Upper lobe of left lung (tissue), 6 donors: ENCODE results near the gene RAPGEFL1. TPM values are rescaled to one million over a fixed set of nuclear protein-coding genes. Genes with fewer than 3 reads are reported as not detected.

Experiments
- ATAC-seq, 2 donors: fragments of 200-7000 bp; cut with Tn5 transposase; one replicate each; pipeline ENCODE4 v1.9.1; 2022; ENCODE audit warnings: mild to moderate bottlenecking in 2 of 2, moderate library complexity in 2 of 2; ENCODE audit not compliant: low FRiP score in 2 of 2
- DNase-seq, 2 donors: peaks; one replicate each; pipeline ENCODE4 v3.0.0-alpha.2; 2019 to 2020
- H3K27ac ChIP-seq, 4 donors: fragments of 200-600 bp; sonication (generic); one replicate each; pipeline ENCODE4 v1.5.1; 2016 to 2019
- H3K27me3 ChIP-seq, 4 donors: fragments of 200-600 bp; sonication (generic); one replicate each; pipeline ENCODE4 v1.5.1; 2017 to 2019
- H3K36me3 ChIP-seq, 4 donors: fragments of 200-600 bp; sonication (generic); one replicate each; pipeline ENCODE4 v1.5.1; 2016 to 2019
- H3K4me1 ChIP-seq, 4 donors: fragments of 200-600 bp; sonication (generic); one replicate each; pipeline ENCODE4 v1.5.1; 2018 to 2019
- H3K4me3 ChIP-seq, 4 donors: fragments of 200-600 bp; sonication (generic); one replicate each; pipeline ENCODE4 v1.5.1; 2017 to 2019; ENCODE audit warnings: mild to moderate bottlenecking in 2 of 4, moderate library complexity in 1 of 4
- H3K9me3 ChIP-seq, 4 donors: fragments of 200-600 bp; sonication (generic); one replicate each; pipeline ENCODE4 v1.5.1; 2018 to 2019
- EP300 ChIP-seq, 4 donors: sonication (generic); formaldehyde crosslinking; IDR thresholded peaks; one replicate each; pipeline ENCODE4 v1.5.1; 2017; ENCODE audit warnings: antibody characterized with exemption in 4 of 4, control low read depth in 2 of 4
- POLR2A ChIP-seq, 4 donors: fragments of 450-650 bp; IDR thresholded peaks; one replicate each; pipeline ENCODE4 v1.5.1; 2016 to 2017; ENCODE audit warnings: antibody characterized with exemption in 4 of 4, mild to moderate bottlenecking in 2 of 4
- POLR2AphosphoS5 ChIP-seq, 2 donors: sonication (generic); formaldehyde crosslinking; IDR thresholded peaks; one replicate each; pipeline ENCODE4 v1.5.1; 2017; ENCODE audit warnings: antibody characterized with exemption in 2 of 2
- WGBS, 2 donors: methylation state at CpG; one replicate each; pipeline ENCODE4 v1.1.5; 2017 to 2018; 5-methylcytosine and 5-hydroxymethylcytosine counted together
- total RNA-seq, 6 donors: library from RNA; depleted of rRNA in 4 of 6; stranded (reverse); fragments of >200 nt in 4 of 6; gene quantifications; one replicate each; pipeline versions ENCODE4 v1.1.0 to v1.2.1, GENCODE V29; 2016 to 2021
- TF ChIP-seq, protein P1 (sequence below), 6 experiments: fragments of 450-650 bp in 4 of 6; fragments of 200-600 bp in 2 of 6; sonication (generic) in 2 of 6; IDR thresholded peaks; one replicate each; pipeline ENCODE4 v1.5.1; 2016 to 2019; ENCODE audit warnings: antibody characterized with exemption in 6 of 6
- donor health status: DM: no; HTN: no; CAD: no; lungs with moderate emphysema.
- donor health status: DM: no; HTN: yes; CAD: no; lungs with severe emphysema.

RAPGEFL1 gene
- total RNA-seq, 6 donors from 2014 or later: 7.6 to 44.0 (median 13.5) TPM

GRCh38 chr17:40181205-40181604, 3.9 kb downstream of the RAPGEFL1 start:
- Histone ChIP-seq H3K36me3 (peaks cover 0 to 6% (median 0%) of the 10 kb centered on the region in 4 donors), H3K4me1 (peaks cover 14 to 23% (median 18%) of the 10 kb centered on the region in 4 donors), H3K4me3 (no peak overlapping the region), H3K27me3 (no peaks in the 10 kb centered on the region), H3K27ac (peak overlapping the region in 1 of 4 donors; percentile 11), H3K9me3 (no peaks in the 10 kb centered on the region)
- ATAC-seq (no peak), DNase-seq (no peak)
- TF ChIP-seq POLR2A (IDR thresholded peaks at IDR 0.05): no peak
- no peak for TF ChIP-seq POLR2AphosphoS5 (IDR thresholded peaks at IDR 0.05)
- TF ChIP-seq, protein P1, sequence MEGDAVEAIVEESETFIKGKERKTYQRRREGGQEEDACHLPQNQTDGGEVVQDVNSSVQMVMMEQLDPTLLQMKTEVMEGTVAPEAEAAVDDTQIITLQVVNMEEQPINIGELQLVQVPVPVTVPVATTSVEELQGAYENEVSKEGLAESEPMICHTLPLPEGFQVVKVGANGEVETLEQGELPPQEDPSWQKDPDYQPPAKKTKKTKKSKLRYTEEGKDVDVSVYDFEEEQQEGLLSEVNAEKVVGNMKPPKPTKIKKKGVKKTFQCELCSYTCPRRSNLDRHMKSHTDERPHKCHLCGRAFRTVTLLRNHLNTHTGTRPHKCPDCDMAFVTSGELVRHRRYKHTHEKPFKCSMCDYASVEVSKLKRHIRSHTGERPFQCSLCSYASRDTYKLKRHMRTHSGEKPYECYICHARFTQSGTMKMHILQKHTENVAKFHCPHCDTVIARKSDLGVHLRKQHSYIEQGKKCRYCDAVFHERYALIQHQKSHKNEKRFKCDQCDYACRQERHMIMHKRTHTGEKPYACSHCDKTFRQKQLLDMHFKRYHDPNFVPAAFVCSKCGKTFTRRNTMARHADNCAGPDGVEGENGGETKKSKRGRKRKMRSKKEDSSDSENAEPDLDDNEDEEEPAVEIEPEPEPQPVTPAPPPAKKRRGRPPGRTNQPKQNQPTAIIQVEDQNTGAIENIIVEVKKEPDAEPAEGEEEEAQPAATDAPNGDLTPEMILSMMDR (IDR thresholded peaks at IDR 0.05): no peak
- no peak for TF ChIP-seq EP300 (IDR thresholded peaks at IDR 0.05)
- 73 to 79% methylated on average over 8 of the region's 8 CpGs for WGBS, 2 donors

- H3K4me3 ChIP-seq: no peak overlapping the region
- no peak for TF ChIP-seq POLR2AphosphoS5 (IDR thresholded peaks at IDR 0.05)
- TF ChIP-seq POLR2A (IDR thresholded peaks at IDR 0.05): no peak
- TF ChIP-seq EP300 (IDR thresholded peaks at IDR 0.05): no peak
- TF ChIP-seq, protein P1 (IDR thresholded peaks at IDR 0.05): no peak
- ATAC-seq: no peak
- H3K27ac ChIP-seq: no peak overlapping the region
- peaks cover 0 to 6% (median 0%) of the 10 kb centered on the region in 4 donors for H3K36me3 ChIP-seq
- 85 to 95% methylated on average over 6 of the region's 6 CpGs for whole genome bisulfite sequencing, 2 donors
- no peaks in the 10 kb centered on the region for H3K9me3 ChIP-seq
- no peaks in the 10 kb centered on the region for H3K27me3 ChIP-seq
- no peak for DNase-seq
- peaks cover 4 to 14% (median 6%) of the 10 kb centered on the region in 4 donors for H3K4me1 ChIP-seq
Measured at GRCh38 chr17:40182606-40183005, 5.3 kb downstream of the RAPGEFL1 start.

DNA sequence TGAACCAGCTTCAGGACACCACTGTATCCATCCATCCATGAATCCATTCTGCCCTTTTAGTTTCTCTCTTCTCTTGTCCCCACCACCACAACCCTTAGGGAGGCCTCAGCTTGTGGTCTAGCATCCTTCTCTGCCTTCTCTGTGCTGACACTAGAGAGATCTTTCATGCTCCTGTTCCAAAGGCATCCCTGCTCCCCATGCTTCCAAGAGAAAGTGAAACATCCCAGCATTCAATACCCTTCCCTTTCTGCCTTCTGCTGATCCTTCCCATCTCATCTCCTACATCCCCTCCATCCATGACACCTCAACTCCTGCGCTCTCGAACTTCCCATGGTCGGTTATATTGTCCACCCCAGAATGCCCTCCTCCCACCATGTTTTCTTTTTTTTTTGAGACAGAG, 10.0 kb downstream of the RAPGEFL1 start:
- Histone ChIP-seq H3K27ac (no peak overlapping the region), H3K4me1 (peaks cover 10 to 19% (median 12%) of the 10 kb centered on the region in 4 donors), H3K4me3 (no peak overlapping the region), H3K27me3 (no peaks in the 10 kb centered on the region), H3K36me3 (no peaks in the 10 kb centered on the region), H3K9me3 (no peaks in the 10 kb centered on the region)
- 86 to 92% methylated on average over 3 of the region's 3 CpGs for WGBS, 2 donors
- TF ChIP-seq, protein P1 (IDR thresholded peaks at IDR 0.05): no peak
- no peak for TF ChIP-seq EP300 (IDR thresholded peaks at IDR 0.05)
- no peak for TF ChIP-seq POLR2AphosphoS5 (IDR thresholded peaks at IDR 0.05)
- TF ChIP-seq POLR2A (IDR thresholded peaks at IDR 0.05): no peak
- ATAC-seq (no peak), DNase-seq (no peak)

- DNase-seq (no peak), ATAC-seq (no peak)
- Histone ChIP-seq H3K4me3 (no peak overlapping the region), H3K9me3 (no peaks in the 10 kb centered on the region), H3K4me1 (peaks cover 10 to 19% (median 12%) of the 10 kb centered on the region in 4 donors), H3K36me3 (no peaks in the 10 kb centered on the region), H3K27ac (no peak overlapping the region), H3K27me3 (no peaks in the 10 kb centered on the region)
- TF ChIP-seq POLR2A (IDR thresholded peaks at IDR 0.05): no peak
- no peak for TF ChIP-seq POLR2AphosphoS5 (IDR thresholded peaks at IDR 0.05)
- TF ChIP-seq EP300 (IDR thresholded peaks at IDR 0.05): no peak
- TF ChIP-seq, protein P1 (IDR thresholded peaks at IDR 0.05): no peak
- WGBS, 2 donors: 91 to 96% methylated on average over 4 to 6 of the region's 6 CpGs
Measured at GRCh38 chr17:40188694-40189093, 11.4 kb downstream of the RAPGEFL1 start.
